HG03460 (cell line): ENCODE data around the gene ST7L.

Experiments
- ATAC-seq: cut with Tn5 transposase; IDR thresholded peaks from one replicate; pipeline ENCODE4 v1.9.1; 2021; ENCODE audit not compliant: unreplicated experiment

The ST7L gene

GRCh38 chr1:112518186-112518585, 100.8 kb downstream of the ST7L start:
- ATAC-seq = no peak

GRCh38 chr1:112517646-112518045, 101.3 kb downstream of the ST7L start:
- no peak for ATAC-seq

- no peak for ATAC-seq
These were observed 101.7 kb downstream of the ST7L start for GRCh38 chr1:112517231-112517630.

GRCh38 chr1:112516141-112516540, 102.8 kb downstream of the ST7L start:
- ATAC-seq = no peak

GRCh38 chr1:112515311-112516009, 103.5 kb downstream of the ST7L start:
- no peak for ATAC-seq

GRCh38 chr1:112514901-112515300, 104.0 kb downstream of the ST7L start:
- ATAC-seq = no peak

- ATAC-seq = no peak
These were observed 105.7 kb downstream of the ST7L start for GRCh38 chr1:112513112-112513870.

- no peak for ATAC-seq
These were observed 107.0 kb downstream of the ST7L start for GRCh38 chr1:112511897-112512296.

GRCh38 chr1:112510340-112510739, 108.6 kb downstream of the ST7L start:
- ATAC-seq = no peak

- no peak for ATAC-seq
These were observed 109.2 kb downstream of the ST7L start for GRCh38 chr1:112509660-112510178.

- no peak for ATAC-seq
These were observed 109.8 kb downstream of the ST7L start for GRCh38 chr1:112509005-112509659.

GRCh38 chr1:112508278-112509004, 110.5 kb downstream of the ST7L start, which contains the start of gene WNT2B:
WNT2B (plus strand) TSS chr1:112508965; CDS start chr1:112509263, 298 bp downstream.
- ATAC-seq = no peak

GRCh38 chr1:112507921-112508277, 111.0 kb downstream of the ST7L start:
- ATAC-seq = no peak

- ATAC-seq = no peak
These were observed 111.6 kb downstream of the ST7L start for GRCh38 chr1:112507336-112507735.

- no peak for ATAC-seq
These were observed 112.2 kb downstream of the ST7L start for GRCh38 chr1:112506731-112507130.

GRCh38 chr1:112506306-112506705, 112.6 kb downstream of the ST7L start:
- ATAC-seq = no peak

GRCh38 chr1:112505878-112506277, 113.1 kb downstream of the ST7L start:
- no peak for ATAC-seq

- ATAC-seq = no peak
These were observed 113.5 kb downstream of the ST7L start for GRCh38 chr1:112505400-112505785.

- no peak for ATAC-seq
These were observed 114.1 kb downstream of the ST7L start for GRCh38 chr1:112504661-112505399.

GRCh38 chr1:112504001-112504660, 114.8 kb downstream of the ST7L start:
- ATAC-seq = no peak
